Activated CD4-positive, CD25-positive, alpha-beta regulatory T cell treated with anti-CD3 and anti-CD28 coated beads, Interleukin-2, amount 50 U/mL, for 16 hours (primary cell): ENCODE results near the gene RELA.
A peak's percentile ranks its signal among the peaks of the same experiment; 100 is the strongest.

Experiments
- DNase-seq: peaks from one replicate; pipeline ENCODE4 v3.0.0-alpha.2; 2020; ENCODE audit warnings: low read depth, low spot score

The RELA gene

GRCh38 chr11:65615229-65615949, 47.3 kb downstream of the RELA start, which contains the start of gene PCNX3:
PCNX3 (plus strand) TSS chr11:65615776; CDS start chr11:65616312, 536 bp downstream.
- peak; percentile 100 for DNase-seq

- DNase-seq = no peak
Measured at GRCh38 chr11:65613091-65613928, 49.4 kb downstream of the RELA start.

DNA sequence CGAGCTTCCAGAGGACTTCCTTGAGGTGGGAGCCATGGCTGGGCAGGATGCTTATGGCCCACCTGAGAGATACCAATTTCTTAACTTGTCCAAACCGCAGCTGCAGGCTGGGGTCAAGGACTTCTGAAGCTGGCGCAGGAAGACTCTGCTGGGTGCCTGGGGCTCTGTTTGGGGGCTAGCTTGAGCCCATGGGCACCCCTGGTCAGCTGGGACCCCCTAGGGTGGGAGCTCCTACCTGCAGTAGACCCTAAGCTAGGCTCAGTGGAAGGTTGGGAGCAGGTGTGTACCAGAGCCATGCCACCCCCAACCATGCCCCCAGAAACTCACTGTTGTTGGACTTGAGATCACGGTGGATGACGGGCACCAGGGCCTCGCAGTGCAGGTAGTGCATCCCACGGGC, 50.0 kb downstream of the RELA start:
- no peak for DNase-seq

DNA sequence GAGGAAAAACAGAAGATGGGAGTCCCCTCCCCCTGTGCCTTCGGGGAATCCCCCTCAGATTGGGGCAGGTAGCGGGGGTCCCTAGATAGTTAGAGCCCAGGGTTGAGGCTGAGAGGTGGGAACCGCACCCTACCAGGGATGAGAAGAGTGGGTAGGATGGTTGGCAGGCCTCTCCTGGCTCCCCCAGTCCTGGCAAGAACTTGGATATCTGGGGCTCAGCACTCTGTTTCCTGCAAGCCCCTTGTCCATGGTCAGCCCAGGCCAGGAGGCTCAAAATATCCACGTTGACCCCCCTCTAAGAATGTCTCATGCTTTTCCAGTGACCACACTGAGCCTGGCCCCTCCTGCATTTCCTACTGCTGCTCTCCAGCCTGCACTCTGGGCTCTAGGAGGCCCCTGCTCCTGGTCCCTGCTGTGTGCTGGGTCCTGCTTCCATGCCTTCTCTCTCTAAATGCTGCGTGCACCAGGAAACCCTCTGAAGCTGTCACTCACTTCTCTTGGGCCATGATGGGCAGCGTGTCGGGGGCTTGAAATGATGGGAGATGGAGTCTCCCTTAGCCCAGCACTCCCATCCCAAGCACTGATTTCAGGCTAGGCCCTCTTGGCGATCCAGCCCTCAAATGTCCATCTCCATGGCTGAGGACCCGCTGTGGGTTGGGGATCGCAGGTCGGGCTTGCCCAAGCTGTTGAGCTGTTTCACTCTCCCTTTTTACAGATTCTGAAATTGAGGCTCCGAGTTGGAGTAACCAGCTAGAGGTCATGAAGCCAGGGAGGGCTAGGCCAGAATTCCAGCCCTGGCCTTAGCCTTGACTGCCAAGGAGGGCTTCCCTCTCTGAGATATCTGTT, 50.7 kb downstream of the RELA start:
- DNase-seq = no peak

GRCh38 chr11:65611028-65611757, 51.5 kb downstream of the RELA start:
- no peak for DNase-seq

DNA sequence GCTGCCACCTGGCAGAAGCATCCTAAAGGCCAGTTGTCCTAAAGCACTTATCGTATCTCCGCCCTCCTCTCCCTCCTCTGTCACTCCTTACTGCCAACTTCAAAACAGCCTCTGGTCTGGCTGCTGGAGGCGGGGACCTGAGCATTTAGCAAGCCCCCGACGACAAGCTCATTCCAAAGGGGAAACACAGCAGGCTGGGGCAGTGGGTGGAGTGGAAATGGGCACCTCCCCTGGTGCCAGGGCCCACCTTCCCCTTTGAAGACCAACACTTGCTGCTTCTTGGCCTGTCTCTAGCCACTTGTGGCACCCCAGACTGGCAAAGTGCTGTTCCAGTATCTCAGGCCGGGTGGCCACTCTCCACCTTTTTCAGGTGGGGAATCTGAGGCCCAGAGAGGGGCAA, 52.3 kb downstream of the RELA start:
- no peak for DNase-seq

DNA sequence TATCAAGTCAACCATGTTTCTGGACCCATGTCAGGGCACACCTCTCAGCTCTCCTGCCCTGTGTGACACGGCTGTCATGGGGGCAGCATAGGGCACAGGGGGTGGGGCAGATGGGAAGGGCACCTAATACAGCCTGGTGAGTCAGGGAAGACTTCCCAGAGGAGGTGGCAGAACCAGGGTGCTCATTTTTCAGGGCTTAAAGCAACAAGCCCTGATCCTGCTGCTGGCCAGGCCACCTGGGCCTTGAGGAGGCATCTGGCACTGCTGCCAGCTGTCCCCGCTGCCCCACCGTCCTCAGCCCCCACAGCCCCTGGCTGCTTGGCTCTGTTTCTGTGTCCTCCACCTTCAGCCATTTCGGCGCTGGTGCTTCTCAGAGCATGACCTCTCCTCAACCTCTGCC, 53.1 kb downstream of the RELA start:
- DNase-seq = no peak

GRCh38 chr11:65609229-65609628, 53.5 kb downstream of the RELA start:
- no peak for DNase-seq

DNA sequence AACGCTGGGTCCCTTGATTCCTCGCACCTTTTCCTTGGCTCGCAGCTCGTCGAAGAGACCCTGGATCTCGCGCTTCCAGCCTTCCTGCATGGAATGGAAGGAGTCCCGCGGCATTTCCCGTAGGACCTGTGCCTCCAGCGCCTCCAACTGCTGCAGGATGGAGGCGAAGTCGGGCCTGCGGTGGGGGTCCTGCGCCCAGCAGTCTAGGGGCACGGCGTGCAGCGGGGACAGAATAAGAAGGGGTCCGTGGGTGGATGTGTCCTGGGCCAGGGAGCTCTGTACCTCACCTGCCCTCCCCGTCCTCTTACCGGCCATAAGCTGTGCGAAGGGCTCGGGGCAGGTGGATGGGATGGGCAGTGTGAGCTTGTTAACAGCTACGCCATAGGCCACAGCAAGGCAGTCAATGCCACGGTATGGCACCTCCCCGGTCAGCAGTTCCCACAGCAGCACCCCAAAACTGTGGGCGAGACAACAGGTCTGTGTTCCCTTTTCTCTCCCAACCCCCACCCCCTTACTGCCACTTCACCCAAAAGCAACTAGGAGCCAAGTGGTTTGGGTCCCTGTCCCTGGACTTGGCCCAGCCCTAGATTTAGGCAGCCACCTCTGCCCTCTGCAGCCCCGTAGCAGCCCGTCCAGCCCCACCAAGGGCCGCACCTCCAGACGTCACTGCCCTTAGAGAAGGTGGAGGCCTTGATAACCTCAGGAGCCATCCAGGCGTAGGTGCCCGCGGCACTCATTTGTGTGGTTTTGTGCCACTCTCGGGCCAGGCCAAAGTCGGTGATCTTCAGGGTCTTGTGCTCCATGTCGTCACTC, 54.9 kb downstream of the RELA start:
- no peak for DNase-seq

GRCh38 chr11:65606876-65607613, 55.7 kb downstream of the RELA start:
- DNase-seq = no peak

GRCh38 chr11:65604258-65604657, 58.5 kb downstream of the RELA start:
- DNase-seq = no peak
